Inferior parietal cortex (tissue), 1 donor: Measurements from ENCODE around the gene GYS2.
"Not testable (repeated sequence)": the region's sequence is repeated elsewhere in the genome, so short reads cannot be mapped to it uniquely, and the experiment has no call there.

Source experiments
- DNase-seq: peaks from one replicate; pipeline ENCODE4 v3.0.0-alpha.2; 2016; ENCODE audit errors: extremely low spot score

The GYS2 gene

GRCh38 chr12:21602774-21603173, 1.9 kb downstream of the GYS2 start:
- no peak for DNase-seq

DNA sequence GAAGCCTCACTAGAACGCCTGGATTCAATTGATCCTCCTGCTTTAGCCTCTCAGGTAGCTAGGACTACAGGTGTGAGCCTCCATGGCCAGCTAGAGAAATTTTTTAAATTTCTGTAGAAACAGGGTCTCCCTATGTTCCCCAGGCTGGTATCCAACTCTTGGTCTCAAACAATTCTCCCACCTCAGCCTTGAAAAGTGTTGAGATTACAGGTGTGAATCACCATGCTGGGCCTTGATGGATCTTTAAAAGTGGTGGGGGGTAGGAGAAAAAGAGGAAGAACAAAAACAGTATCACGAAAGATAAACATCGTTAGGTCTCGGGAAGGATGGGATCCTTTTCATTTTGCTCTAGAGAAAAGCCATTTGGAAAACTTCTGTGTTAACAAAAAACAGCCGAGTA, 4.5 kb downstream of the GYS2 start:
- DNase-seq, result no peak

DNA sequence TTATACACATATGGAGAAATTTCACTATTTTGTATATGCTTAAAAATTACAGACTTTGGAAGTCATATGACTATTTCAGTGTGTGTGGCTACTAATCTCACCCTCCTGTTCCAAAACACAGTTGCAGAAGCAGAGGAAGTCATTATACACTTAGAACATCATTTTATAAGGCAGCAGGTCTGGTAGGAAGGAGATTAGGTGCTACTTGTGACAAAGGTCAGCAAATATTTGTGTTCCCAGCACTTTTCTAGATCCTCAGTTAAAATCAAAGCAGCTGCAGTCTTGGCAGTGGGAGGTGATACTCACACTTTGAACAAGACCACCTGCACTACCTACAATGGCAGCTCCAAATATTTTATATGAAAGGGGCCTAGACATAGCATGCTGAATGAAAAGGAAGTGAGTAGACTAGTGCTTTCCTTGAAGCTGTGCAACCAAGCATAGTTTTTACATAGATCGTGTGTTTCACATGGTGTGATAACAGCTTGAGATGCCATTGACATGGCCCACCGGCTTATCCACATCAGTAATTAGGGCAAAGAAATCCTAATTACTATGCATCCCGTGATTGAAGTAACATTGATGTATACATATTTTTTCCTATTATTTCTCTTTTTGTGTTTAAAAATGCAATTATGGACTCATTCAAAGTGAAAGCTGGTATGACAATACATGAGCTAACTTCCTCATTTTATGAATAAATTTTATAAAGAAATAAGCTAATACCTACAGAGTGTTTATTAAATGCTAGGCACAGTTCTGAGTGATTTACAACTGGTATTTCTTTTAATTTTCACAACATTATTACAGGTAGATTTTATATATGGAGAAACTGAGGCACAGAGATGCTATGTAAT, 5.3 kb downstream of the GYS2 start:
- no peak for DNase-seq

DNA sequence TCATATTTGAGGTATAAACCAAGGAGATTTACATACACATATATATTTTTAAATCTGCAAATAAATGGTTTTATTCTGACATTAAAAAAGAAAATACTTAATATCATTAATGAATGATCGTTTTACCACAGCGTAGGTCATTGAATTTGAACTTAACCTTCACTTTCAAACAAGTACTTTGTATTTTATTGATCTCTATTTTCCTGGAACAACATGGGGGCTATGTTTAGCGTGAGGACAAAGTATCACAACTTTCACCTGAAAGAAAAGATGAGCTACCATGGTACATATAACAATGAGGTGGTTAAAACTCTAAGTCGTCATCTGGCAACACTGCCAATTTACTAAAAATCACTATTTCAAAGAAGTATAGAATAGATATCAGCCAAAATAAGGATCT, 6.0 kb downstream of the GYS2 start:
- DNase-seq, result no peak

DNA sequence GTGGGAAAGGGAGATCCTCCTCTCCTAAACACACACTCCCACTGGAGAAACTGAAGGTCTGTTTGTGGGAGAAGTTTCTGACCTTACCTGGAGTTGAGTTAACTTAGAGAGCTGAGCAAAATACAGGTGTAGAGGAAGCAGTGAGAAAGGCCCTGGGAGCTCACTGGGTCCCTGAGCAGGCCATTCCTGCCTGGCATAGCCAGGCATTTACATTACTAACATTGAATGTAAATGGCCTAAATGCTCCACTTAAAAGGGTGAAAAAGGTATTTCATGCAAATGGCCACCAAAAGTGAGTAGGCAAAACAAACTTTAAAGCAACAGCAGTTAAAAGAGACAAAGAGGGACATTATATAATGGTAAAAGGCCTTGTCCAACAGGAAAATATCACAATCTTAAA, 9.3 kb downstream of the GYS2 start:
- not testable (repeated sequence) for DNase-seq

DNA sequence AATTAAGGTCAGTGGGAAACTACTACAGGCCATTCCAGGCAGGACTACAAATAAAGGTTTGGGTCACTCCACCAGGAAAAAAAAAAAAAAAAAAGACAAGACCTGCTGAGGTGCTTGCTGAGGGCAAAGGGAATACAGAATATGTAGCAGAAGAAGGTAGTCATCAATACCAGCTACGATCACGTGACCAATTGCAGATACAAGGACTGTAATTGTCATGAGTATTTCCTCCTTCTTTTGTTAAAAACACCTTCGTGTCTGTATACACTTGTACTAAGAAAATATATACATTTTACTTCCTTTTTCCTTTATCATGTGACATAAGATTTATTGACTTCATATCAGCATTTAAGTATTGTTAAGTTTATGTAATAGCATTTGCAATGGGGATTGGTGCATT, 19.2 kb downstream of the GYS2 start:
- DNase-seq, result no peak

DNA sequence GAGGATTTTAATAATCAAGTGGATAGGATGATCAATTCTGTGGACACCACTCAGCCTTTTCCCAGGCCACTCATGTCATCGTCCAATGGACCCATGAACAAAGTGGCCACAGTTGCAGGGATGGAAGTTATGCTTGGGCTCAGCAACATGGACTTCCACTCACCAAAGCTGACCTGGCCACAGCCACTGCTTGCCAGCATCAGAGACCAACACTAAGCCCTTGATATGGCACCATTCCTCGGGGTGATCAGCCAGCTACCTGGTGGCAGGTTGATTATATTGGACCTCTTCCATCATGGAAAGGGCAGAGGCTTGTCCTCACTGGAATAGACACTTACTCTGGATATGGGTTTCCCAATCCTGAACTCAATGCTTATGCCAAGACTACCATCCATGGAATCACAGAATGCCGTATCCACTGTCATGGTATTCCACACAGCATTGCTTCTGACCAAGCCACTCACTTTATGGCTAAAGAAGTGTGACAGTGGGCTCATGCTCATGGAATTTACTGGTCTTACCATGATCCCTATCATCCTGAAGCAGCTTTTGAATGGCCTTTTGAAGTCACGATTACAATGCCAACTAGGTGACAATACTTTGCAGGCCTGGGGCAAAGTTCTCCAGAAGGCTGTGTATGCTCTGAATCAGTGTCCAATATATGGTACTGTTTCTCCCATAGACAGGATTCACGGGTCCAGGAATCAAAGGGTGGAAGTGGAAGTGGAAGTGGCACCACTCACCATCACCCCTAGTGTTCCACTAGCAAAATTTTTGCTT, 20.1 kb downstream of the GYS2 start:
- not testable (repeated sequence) for DNase-seq

DNA sequence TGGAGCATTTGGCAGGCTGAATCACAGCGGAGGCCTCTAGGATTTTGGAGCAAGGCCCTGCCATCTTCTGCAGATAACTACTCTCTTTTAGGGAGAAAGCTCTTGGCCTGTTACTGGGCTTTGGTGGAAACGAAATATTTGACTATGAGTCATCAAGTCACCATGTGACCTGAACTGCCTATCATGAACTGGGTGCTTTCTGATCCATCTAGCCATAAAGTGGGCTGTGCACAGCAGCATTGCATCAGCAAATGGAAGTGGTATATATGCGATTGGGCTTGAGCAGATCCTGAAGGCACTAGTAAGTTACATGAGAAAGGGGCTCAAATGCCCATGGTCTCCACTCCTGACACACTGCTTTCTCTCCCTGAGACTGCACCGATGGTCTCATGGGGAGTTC, 21.1 kb downstream of the GYS2 start:
- no peak for DNase-seq

DNA sequence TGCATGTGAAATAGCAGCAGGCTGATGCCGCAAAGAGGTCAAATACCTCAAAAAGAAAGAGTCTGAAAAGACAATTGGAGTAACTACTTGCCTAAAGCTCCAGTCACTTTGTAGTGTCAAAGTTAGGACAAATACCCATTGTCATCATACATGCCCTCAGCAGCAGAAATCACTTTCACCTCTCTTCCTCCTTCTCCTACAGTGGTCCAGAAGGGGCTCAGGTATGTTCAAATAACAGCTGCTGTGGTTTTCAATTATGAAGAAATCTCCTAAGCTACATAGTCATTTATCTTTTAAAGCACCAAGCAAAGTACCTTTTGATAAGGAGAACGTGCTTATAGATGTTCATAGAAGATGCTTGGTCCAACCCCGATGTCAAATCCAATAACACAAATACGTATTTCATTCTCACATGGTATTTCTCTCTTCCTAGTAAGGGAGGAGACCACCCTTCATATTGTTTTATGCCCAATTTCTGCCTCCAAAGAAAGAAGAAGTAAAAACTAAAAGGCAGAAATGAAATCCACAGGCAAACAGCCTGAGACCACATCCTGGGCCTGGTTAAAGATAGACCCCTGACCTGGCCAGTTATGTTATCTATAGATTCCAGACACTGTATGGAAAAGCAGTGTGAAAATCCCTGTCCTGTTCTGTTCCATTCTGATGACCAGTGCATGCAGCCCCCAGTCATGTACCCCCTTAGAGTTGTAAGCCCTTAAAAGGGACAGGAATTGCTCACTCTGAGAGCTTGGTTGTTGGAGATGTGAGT, 23.7 kb downstream of the GYS2 start:
- DNase-seq, result no peak

DNA sequence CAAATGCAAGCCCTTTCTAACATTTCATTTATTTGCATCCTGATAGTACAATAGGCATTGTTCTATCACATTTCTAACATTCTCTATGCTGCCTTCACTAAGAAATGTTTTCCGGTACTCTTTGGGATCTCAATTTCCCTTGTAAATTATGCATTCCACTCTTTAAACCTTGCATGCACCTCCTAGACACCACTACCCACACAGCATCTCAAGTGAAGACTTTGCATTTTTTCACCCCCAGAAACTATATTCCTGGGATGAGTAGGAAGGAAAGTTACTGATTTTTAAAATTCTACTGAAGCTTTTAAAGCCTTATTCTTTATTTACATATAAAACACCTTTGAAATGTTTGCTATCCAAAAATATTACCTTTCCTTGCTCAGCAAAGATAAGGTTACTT, 27.1 kb downstream of the GYS2 start:
- DNase-seq, result no peak

DNA sequence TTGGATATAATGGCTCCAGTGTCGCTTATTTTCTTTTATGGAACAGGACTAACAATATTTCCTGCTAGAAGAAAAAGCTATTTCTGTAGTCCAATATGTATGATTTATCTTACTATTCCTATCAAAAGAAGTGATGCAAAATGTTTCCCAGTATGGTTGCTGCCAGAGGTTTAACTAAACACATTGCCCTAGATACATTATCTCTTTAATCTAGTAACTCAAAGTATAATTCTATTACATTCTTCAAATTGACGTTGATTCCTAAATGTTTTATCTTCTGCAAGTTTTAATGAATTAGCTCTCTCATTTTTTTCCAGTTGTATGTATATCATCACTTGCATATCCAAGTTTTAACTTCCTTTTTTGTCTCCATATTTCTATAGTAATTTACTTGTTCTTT, 28.2 kb downstream of the GYS2 start:
- no peak for DNase-seq

- DNase-seq, result no peak
Observed at GRCh38 chr12:21573733-21574358, 30.8 kb downstream of the GYS2 start.

DNA sequence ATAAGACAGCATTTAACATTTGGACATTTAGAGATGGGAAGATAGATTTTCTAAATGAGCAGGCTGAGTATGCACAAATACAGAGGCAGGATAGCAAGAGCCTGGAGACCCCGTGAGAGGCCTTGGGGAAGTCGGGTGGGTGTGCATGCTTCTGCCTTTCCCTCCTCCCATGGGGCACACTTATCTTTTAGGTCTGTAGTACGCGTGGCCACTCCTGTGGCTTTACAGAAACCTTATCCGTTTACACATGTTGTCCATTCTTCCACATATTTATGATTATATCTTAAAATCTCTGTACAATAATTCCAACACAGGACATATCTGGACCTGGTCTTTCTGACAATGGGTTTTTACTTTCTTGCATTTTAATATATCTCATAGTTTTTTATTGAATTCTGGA, 33.6 kb downstream of the GYS2 start:
- no peak for DNase-seq

DNA sequence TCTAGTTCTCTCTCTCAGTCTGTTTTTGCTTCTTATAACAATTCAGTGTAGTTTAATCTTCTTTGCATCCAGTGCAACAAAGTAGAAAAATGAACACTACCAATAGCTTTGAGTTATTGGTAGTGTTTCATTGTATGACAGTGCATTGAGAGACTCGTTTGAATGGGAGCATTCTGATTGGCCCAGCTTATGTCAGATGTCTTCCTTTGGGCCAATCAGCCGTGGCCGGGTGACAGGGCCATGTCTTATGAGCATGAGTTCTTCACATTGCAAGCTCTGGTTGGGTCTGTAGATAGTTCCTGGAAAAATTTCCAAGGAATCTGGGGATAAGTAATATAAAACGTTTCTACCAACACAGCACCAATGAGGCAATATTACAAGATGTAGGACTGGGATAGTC, 36.5 kb downstream of the GYS2 start:
- no peak for DNase-seq

DNA sequence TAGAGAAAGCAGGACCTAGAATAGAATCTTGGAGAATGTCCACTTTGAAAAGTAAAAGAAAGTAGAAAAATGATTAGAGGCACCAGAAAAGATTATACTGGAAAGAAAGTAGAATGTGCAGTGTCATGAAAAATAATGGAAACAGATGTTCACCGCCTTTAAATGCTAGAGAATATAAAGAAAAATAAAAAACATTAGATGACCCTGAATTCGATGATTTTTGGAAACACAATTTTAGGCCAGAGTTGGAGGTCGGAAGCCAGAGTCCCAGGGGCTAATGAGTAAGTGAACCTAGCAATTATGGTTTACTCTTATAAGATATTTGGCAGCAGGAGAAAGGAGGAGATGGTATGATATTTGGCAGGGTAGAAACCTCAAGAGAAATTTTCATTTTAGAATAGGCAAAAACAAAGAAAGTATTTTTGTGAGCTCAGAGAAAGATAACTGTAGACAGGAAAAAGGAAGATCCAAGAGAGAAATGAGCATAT, 37.7 kb downstream of the GYS2 start:
- no peak for DNase-seq

DNA sequence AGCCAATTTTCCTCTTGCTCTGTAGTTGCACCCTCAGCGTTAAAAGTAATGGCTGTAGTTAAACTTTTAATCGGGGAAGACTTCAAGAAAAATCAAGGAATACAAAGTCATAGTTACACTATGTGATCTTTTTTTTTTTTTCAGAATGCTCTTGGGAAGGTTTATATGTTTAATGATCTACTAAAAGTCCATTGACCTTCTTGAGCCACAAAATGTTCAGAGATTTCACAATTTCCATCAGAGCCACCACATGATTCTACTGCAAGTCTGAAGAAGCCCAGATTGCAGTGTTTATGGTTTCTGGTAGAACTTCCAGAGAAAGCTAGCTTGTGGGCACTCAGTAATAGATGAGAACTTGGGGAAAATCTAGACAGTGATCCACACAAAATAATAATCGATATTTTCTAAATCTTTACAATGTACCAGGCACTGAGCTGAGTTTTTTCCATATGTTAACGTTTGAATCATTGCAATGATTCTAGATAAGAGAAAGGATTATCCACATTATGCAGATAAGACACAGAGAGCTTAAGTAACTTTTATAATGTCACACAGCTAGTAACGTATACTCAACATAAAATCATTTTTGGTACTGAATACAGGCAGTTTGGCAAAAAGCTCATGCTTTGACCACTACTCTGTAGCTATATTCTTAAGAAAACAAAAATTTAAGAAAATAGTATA, 38.3 kb downstream of the GYS2 start:
- DNase-seq, result no peak

- no peak for DNase-seq
Observed at GRCh38 chr12:21562859-21563258, 41.8 kb downstream of the GYS2 start.

DNA sequence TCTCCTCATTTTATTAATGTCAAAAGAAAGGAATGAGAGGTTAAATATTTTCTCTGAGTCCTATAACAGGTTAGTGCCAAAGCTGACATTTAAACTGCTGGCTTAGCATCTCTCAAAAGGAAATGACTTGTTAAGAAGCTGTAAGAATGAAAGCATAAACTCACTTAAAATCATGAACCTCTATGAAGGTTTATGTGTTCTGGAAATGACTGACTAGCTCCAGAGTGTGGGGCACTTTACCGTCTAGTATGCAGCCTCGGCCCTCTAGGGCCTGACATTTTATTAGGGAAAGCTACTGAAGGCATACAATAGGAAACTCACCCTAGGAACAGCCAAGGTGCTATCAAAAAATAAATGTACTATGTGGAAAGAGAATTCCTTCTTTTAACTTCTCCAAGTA, 43.5 kb downstream of the GYS2 start:
- DNase-seq, result no peak

DNA sequence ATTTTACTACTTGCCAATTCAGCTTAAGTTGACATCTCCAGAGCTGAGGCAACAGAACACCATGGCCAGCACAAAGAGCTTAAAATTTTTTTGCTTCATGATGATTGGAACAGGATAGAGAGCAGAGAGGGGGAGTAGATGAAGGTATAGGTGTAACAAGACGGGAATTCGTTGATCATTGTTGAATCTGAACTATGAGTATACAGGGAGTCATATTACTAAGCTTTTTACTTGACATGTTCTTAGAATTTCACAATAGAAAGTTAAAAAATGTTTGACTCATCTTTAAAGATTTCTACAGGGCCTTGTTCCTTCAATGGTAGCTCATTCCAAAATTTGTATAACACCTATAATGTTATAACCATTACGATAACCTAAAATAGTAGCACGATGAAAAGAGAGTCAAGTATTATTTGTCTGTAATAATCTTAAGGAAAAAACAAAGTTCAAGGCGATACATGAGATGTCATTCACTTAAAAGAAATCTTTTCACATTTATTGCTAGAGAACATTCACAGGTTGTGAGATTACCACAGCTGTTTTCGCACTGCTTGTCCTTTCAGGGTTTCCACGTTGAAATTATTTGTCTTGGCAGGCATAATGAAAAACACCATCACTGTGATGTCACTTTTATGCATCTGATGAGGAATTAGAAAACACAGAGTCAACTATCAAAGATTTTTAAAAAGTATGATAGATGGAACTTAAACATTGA, 44.6 kb downstream of the GYS2 start:
- no peak for DNase-seq

DNA sequence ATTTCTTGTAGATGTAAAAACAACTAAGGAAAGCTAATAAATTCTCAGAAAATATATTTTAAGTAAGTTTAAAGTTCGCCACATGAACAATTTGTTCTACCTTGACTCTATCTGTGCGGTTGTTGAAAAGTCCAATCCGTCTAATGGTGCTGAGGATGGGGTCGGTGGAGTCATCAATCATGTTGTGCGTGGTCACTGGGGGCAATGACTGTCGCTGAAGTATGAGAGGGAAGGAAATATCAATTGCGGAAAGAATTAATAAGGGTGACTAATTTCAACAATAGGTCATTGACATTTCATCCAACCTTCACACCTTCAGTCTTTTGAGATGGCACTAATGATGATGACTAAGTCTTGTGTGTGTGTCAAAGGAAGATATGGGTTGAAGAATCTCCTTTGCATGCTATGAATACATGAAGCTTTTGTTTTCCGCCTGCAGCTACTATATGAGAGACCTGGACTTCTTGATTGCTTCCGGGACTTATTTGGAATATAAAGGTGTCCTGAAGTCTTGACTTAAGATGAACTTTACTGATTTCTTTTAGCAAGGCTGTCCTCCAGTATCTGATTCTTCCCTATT, 46.5 kb downstream of the GYS2 start:
- DNase-seq, result no peak
